Measurements from ENCODE around the gene DCLRE1A.
"Not testable (repeated sequence)": the region's sequence is repeated elsewhere in the genome, so short reads cannot be mapped to it uniquely, and the experiment has no call there.

The DCLRE1A gene

GRCh38 chr10:113823389-113823788 is 30.5 kb downstream of the DCLRE1A start:
- H3K27ac ChIP-seq (ENCODE audit: low read depth, low read length) = no peak overlapping the region
- WGBS = 95% methylated on average over 4 of the region's 4 CpGs
- peaks cover 18% of the 10 kb centered on the region for H3K4me1 ChIP-seq (ENCODE audit: insufficient read depth, low read length)
- H3K36me3 ChIP-seq (ENCODE audit: insufficient read depth, low read length) = no peaks in the 10 kb centered on the region
- H3K4me3 ChIP-seq (ENCODE audit: low read length) = no peak overlapping the region
- no peaks in the 10 kb centered on the region for H3K9me3 ChIP-seq (ENCODE audit: insufficient read depth, low read depth, low read length)
- H3K27me3 ChIP-seq (ENCODE audit: insufficient read depth, low read length) = no peaks in the 10 kb centered on the region
- no peak overlapping the region for H3K9ac ChIP-seq (ENCODE audit: low read depth, low read length)

DNA sequence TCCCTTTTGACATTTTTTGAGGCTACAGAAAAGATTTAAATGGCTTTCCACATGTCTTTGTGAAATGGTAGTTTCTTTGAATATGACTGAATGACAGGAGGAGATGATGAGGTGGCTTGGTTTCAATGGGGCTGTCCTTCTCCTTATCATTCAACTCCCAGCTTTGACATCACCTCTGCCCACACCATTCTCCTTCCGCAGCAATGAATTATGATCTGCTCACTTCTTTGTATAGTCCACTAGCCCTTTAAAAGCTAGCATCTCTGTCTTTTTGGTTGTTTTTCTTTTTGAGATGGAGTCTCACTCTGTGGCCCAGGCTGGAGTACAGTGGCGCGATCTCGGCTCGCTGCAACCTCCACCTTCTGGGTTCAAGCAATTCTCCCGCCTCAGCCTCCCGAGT is 31.7 kb downstream of the DCLRE1A start:
- no peaks in the 10 kb centered on the region for H3K9me3 ChIP-seq (ENCODE audit: insufficient read depth, low read depth, low read length)
- H3K4me3 ChIP-seq (ENCODE audit: low read length) = no peak overlapping the region
- no peak overlapping the region for H3K27ac ChIP-seq (ENCODE audit: low read depth, low read length)
- no peak overlapping the region for H3K9ac ChIP-seq (ENCODE audit: low read depth, low read length)
- no peaks in the 10 kb centered on the region for H3K27me3 ChIP-seq (ENCODE audit: insufficient read depth, low read length)
- H3K4me1 ChIP-seq (ENCODE audit: insufficient read depth, low read length) = peaks cover 18% of the 10 kb centered on the region
- no peaks in the 10 kb centered on the region for H3K36me3 ChIP-seq (ENCODE audit: insufficient read depth, low read length)
- WGBS = 97% methylated on average over 7 of the region's 7 CpGs

- H3K9ac ChIP-seq (ENCODE audit: low read depth, low read length); H3K36me3 ChIP-seq (ENCODE audit: insufficient read depth, low read length); H3K9me3 ChIP-seq (ENCODE audit: insufficient read depth, low read depth, low read length); H3K27ac ChIP-seq (ENCODE audit: low read depth, low read length); H3K4me3 ChIP-seq (ENCODE audit: low read length); H3K27me3 ChIP-seq (ENCODE audit: insufficient read depth, low read length): not testable (repeated sequence)
- 41% methylated on average over 2 of the region's 3 CpGs for WGBS
- peaks cover 18% of the 10 kb centered on the region for H3K4me1 ChIP-seq (ENCODE audit: insufficient read depth, low read length)
Observed at GRCh38 chr10:113821306-113821705, 32.6 kb downstream of the DCLRE1A start.

- Histone ChIP-seq H3K4me1 (ENCODE audit: insufficient read depth, low read length) (peaks cover 18% of the 10 kb centered on the region), H3K27me3 (ENCODE audit: insufficient read depth, low read length) (no peaks in the 10 kb centered on the region), H3K9ac (ENCODE audit: low read depth, low read length) (no peak overlapping the region), H3K4me3 (ENCODE audit: low read length) (no peak overlapping the region), H3K36me3 (ENCODE audit: insufficient read depth, low read length) (no peaks in the 10 kb centered on the region), H3K27ac (ENCODE audit: low read depth, low read length) (no peak overlapping the region), H3K9me3 (ENCODE audit: insufficient read depth, low read depth, low read length) (no peaks in the 10 kb centered on the region)
- WGBS = 72% methylated on average over 8 of the region's 8 CpGs
Observed at GRCh38 chr10:113820507-113820906, 33.4 kb downstream of the DCLRE1A start.

GRCh38 chr10:113819989-113820388 is 33.9 kb downstream of the DCLRE1A start:
- WGBS = 90% methylated on average over 4 of the region's 4 CpGs
- no peaks in the 10 kb centered on the region for H3K36me3 ChIP-seq (ENCODE audit: insufficient read depth, low read length)
- no peaks in the 10 kb centered on the region for H3K9me3 ChIP-seq (ENCODE audit: insufficient read depth, low read depth, low read length)
- H3K4me3 ChIP-seq (ENCODE audit: low read length) = no peak overlapping the region
- no peak overlapping the region for H3K9ac ChIP-seq (ENCODE audit: low read depth, low read length)
- H3K27ac ChIP-seq (ENCODE audit: low read depth, low read length) = no peak overlapping the region
- H3K27me3 ChIP-seq (ENCODE audit: insufficient read depth, low read length) = no peaks in the 10 kb centered on the region
- peaks cover 18% of the 10 kb centered on the region for H3K4me1 ChIP-seq (ENCODE audit: insufficient read depth, low read length)

GRCh38 chr10:113814700-113815099 is 39.2 kb downstream of the DCLRE1A start:
- H3K27me3 ChIP-seq (ENCODE audit: insufficient read depth, low read length); H3K4me1 ChIP-seq (ENCODE audit: insufficient read depth, low read length); H3K9me3 ChIP-seq (ENCODE audit: insufficient read depth, low read depth, low read length); H3K9ac ChIP-seq (ENCODE audit: low read depth, low read length); H3K36me3 ChIP-seq (ENCODE audit: insufficient read depth, low read length); H3K4me3 ChIP-seq (ENCODE audit: low read length); H3K27ac ChIP-seq (ENCODE audit: low read depth, low read length): not testable (repeated sequence)
- 82% methylated on average over 1 of the region's 1 CpG for WGBS

DNA sequence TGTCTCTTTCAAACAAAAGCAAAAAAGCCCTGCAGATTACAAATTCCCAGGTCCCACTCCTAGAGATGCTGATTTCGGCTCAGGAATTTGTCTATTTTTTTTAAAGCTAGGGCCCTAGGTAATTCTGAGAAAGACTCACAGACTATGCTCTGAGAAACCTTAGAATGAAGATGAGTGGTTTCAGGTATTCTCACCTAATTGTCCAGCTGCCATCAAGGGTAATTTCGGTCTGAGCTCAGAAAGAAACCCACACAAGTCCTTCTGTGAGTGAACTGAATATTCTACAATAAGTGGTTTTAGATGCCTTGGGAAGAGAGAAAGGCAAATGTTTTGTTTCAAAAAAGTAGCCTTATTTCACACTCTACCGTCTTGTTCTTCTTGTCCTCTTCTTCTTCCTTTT is 45.7 kb downstream of the DCLRE1A start:
- Histone ChIP-seq H3K27ac (ENCODE audit: low read depth, low read length) (no peak overlapping the region), H3K9me3 (ENCODE audit: insufficient read depth, low read depth, low read length) (no peaks in the 10 kb centered on the region), H3K9ac (ENCODE audit: low read depth, low read length) (no peak overlapping the region), H3K27me3 (ENCODE audit: insufficient read depth, low read length) (no peaks in the 10 kb centered on the region), H3K4me1 (ENCODE audit: insufficient read depth, low read length) (no peaks in the 10 kb centered on the region), H3K4me3 (ENCODE audit: low read length) (no peak overlapping the region), H3K36me3 (ENCODE audit: insufficient read depth, low read length) (no peaks in the 10 kb centered on the region)
- 94% methylated on average over 3 of the region's 3 CpGs for WGBS

- Histone ChIP-seq H3K4me1 (ENCODE audit: insufficient read depth, low read length) (no peaks in the 10 kb centered on the region), H3K4me3 (ENCODE audit: low read length) (no peak overlapping the region), H3K9ac (ENCODE audit: low read depth, low read length) (no peak overlapping the region), H3K9me3 (ENCODE audit: insufficient read depth, low read depth, low read length) (no peaks in the 10 kb centered on the region), H3K36me3 (ENCODE audit: insufficient read depth, low read length) (no peaks in the 10 kb centered on the region), H3K27me3 (ENCODE audit: insufficient read depth, low read length) (no peaks in the 10 kb centered on the region), H3K27ac (ENCODE audit: low read depth, low read length) (no peak overlapping the region)
- 98% methylated on average over 4 of the region's 4 CpGs for WGBS
Observed at GRCh38 chr10:113806503-113806902, 47.4 kb downstream of the DCLRE1A start.

- no peaks in the 10 kb centered on the region for H3K4me1 ChIP-seq (ENCODE audit: insufficient read depth, low read length)
- H3K9ac ChIP-seq (ENCODE audit: low read depth, low read length) = no peak overlapping the region
- H3K36me3 ChIP-seq (ENCODE audit: insufficient read depth, low read length) = no peaks in the 10 kb centered on the region
- H3K4me3 ChIP-seq (ENCODE audit: low read length) = no peak overlapping the region
- H3K27me3 ChIP-seq (ENCODE audit: insufficient read depth, low read length) = no peaks in the 10 kb centered on the region
- 93% methylated on average over 4 of the region's 4 CpGs for WGBS
- no peak overlapping the region for H3K27ac ChIP-seq (ENCODE audit: low read depth, low read length)
- no peaks in the 10 kb centered on the region for H3K9me3 ChIP-seq (ENCODE audit: insufficient read depth, low read depth, low read length)
Observed at GRCh38 chr10:113802997-113803396, 50.9 kb downstream of the DCLRE1A start.

- H3K9me3 ChIP-seq (ENCODE audit: insufficient read depth, low read depth, low read length) = no peaks in the 10 kb centered on the region
- H3K4me1 ChIP-seq (ENCODE audit: insufficient read depth, low read length) = no peaks in the 10 kb centered on the region
- no peaks in the 10 kb centered on the region for H3K36me3 ChIP-seq (ENCODE audit: insufficient read depth, low read length)
- H3K4me3 ChIP-seq (ENCODE audit: low read length) = no peak overlapping the region
- whole genome bisulfite sequencing = 94% methylated on average over 6 of the region's 6 CpGs
- no peaks in the 10 kb centered on the region for H3K27me3 ChIP-seq (ENCODE audit: insufficient read depth, low read length)
- H3K9ac ChIP-seq (ENCODE audit: low read depth, low read length) = no peak overlapping the region
- H3K27ac ChIP-seq (ENCODE audit: low read depth, low read length) = no peak overlapping the region
Observed at GRCh38 chr10:113801569-113801968, 52.3 kb downstream of the DCLRE1A start.

GRCh38 chr10:113791691-113792090 is 62.2 kb downstream of the DCLRE1A start:
- WGBS = 80% methylated on average over 2 of the region's 2 CpGs
- Histone ChIP-seq H3K36me3 (ENCODE audit: insufficient read depth, low read length) (no peaks in the 10 kb centered on the region), H3K4me3 (ENCODE audit: low read length) (no peak overlapping the region), H3K27ac (ENCODE audit: low read depth, low read length) (no peak overlapping the region), H3K9ac (ENCODE audit: low read depth, low read length) (no peak overlapping the region), H3K9me3 (ENCODE audit: insufficient read depth, low read depth, low read length) (no peaks in the 10 kb centered on the region), H3K4me1 (ENCODE audit: insufficient read depth, low read length) (no peaks in the 10 kb centered on the region), H3K27me3 (ENCODE audit: insufficient read depth, low read length) (no peaks in the 10 kb centered on the region)

GRCh38 chr10:113788604-113789083 is 65.2 kb downstream of the DCLRE1A start:
- Histone ChIP-seq H3K27me3 (ENCODE audit: insufficient read depth, low read length) (no peaks in the 10 kb centered on the region), H3K36me3 (ENCODE audit: insufficient read depth, low read length) (no peaks in the 10 kb centered on the region), H3K4me1 (ENCODE audit: insufficient read depth, low read length) (no peaks in the 10 kb centered on the region), H3K9ac (ENCODE audit: low read depth, low read length) (no peak overlapping the region), H3K9me3 (ENCODE audit: insufficient read depth, low read depth, low read length) (no peaks in the 10 kb centered on the region), H3K27ac (ENCODE audit: low read depth, low read length) (no peak overlapping the region), H3K4me3 (ENCODE audit: low read length) (no peak overlapping the region)
- 81% methylated on average over 9 of the region's 9 CpGs for WGBS

Measured in HUES64 (cell line).